GM12873 (cell line): ENCODE results near the gene FSD1.

Experiments used
- TF ChIP-seq, protein P1 (sequence below): IDR thresholded peaks from 2 replicates; pipeline ENCODE4 v1.5.1; 2012; ENCODE audit warnings: low read depth, mild to moderate bottlenecking, moderate library complexity, low read length, control low read depth; ENCODE audit not compliant: insufficient read depth; ENCODE audit errors: missing control alignments

Gene FSD1

DNA sequence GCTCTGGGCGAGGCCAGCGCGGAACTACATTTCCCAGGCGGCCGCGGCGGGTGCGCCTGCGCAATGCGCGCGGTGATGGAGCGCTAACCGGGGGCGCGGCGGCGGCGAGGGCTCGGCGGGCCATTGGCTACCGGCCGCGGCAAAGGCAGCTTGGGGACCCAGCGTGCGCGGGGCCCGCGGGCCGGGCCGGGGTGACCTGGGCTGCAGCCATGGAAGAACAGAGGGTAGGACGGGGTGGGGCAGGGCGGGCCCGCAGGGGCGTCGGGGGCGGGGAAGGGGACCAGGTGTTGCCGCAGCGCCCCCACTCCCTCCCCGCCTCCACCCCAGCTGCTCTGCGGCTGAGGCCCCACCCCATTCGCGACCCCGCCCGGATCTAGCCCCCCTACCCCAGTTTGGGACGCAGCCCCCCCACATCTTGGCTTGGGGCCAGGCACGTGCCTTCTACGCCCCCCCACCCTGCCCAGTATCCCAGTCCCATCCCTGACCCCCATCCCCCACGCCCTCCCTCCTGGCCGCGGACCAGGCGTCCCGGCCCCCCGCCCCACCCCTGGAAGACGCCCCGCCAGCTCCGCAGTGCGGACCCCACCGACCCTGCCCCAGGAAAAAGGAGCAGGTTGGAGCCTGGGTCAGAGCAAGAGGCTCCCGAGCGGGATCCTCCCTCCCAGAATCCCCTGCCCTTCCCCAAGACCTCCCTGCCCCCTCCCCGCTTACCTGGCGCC, at the start of gene FSD1:
FSD1 (plus strand) TSS at position 61 of the 719 bp plus-strand sequence; CDS start at position 210, 149 bp downstream.
- TF ChIP-seq, protein P1, sequence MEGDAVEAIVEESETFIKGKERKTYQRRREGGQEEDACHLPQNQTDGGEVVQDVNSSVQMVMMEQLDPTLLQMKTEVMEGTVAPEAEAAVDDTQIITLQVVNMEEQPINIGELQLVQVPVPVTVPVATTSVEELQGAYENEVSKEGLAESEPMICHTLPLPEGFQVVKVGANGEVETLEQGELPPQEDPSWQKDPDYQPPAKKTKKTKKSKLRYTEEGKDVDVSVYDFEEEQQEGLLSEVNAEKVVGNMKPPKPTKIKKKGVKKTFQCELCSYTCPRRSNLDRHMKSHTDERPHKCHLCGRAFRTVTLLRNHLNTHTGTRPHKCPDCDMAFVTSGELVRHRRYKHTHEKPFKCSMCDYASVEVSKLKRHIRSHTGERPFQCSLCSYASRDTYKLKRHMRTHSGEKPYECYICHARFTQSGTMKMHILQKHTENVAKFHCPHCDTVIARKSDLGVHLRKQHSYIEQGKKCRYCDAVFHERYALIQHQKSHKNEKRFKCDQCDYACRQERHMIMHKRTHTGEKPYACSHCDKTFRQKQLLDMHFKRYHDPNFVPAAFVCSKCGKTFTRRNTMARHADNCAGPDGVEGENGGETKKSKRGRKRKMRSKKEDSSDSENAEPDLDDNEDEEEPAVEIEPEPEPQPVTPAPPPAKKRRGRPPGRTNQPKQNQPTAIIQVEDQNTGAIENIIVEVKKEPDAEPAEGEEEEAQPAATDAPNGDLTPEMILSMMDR, result no peak

DNA sequence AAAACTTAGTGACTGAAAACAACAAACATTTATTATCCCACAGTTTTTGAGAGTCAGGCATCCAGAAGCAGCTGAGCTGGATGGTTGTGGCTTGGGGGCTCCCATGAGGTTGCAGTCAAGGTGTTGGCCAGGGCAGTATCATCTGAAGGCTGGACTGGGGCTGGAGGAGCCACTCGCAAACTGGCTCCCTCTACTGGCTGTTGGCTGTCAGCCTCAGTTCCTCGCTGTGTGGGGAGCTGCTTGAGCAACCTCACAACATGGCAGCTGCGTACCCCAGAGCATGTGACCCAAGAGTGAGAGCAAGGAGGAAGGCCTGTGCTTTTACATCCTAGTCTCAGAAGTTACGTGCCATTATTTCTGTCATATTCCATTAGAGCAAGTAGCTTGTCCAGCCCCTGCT, 47.8 kb upstream of the FSD1 start:
- TF ChIP-seq, protein P1, result peak; percentile 51

GRCh38 chr19:4257025-4257424, 47.4 kb upstream of the FSD1 start:
- TF ChIP-seq, protein P1, result no peak

DNA sequence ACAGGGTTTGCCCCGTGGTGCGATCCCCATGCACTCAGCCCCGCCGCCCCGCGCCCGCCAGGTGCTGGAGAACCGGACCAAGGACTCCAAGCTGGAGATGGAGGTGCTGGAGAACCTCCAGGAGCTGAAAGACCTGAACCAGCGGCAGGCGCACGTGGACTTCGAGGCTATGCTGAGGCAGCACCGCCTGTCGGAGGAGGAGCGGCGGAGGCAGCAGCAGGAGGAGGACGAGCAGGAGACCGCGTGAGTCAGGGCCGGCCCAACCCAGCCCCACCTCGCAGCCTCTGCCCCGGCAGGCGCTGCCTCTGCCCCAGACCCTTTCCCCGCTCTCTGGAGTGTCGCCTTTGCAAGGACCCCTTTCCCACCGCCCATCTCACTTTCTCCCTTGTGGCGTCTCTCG, 46.2 kb upstream of the FSD1 start:
- TF ChIP-seq, protein P1, result no peak

- TF ChIP-seq, protein P1, result no peak
Measured at GRCh38 chr19:4260613-4261191, 43.7 kb upstream of the FSD1 start.

- TF ChIP-seq, protein P1, result no peak
Measured at GRCh38 chr19:4264812-4265211, 39.6 kb upstream of the FSD1 start.

- TF ChIP-seq, protein P1, result no peak
Measured at GRCh38 chr19:4266253-4267000, 38.0 kb upstream of the FSD1 start.
